Camera-type eye (tissue), 1 donor: Measurements from ENCODE around the gene GTSF1L. TPM values are rescaled to one million over a fixed set of nuclear protein-coding genes. Genes with fewer than 3 reads are reported as not detected.

Experiments
- total RNA-seq: library from RNA; depleted of rRNA; stranded (reverse); fragments of >200 nt; gene quantifications from one replicate; pipeline ENCODE4 v1.2.3, GENCODE V29; 2014

GTSF1L gene
- total RNA-seq, result not detected

DNA sequence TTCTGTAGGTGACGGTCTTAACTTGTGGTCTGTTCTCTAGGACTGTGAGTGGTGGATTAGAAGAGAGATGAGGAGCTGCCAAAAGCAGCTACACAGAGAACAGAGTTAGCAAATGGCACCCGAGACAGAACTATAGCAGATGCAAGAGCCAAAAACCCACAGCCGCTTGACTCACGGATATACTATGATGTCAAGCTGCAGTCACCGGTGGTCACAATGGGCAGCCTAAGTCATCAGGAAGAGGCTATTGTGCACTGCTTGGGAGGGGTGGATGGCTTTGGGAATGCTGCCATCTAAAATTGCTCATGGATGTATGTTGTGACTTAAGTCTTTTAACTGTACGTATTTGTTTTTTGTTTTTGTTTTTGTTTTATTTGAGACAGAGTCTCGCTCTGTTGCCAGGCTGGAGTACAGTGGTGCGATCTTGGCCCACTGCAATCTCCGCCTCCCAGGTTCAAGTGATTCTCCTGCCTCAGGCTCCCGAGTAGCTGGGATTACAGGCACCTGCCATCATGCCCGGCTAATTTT lies at the start of gene GTSF1L:
GTSF1L (minus strand) TSS at position 192 of the 528 bp plus-strand sequence. CDS start 308 bp downstream, outside the sequence.

Other genes starting within 250 kb of the GTSF1L start
- 34.6 TPM for gene L3MBTL1, start 219.3 kb downstream of the GTSF1L start, total RNA-seq
- gene SGK2, start 168.0 kb downstream of the GTSF1L start, total RNA-seq, result 3.0 TPM
- 38.3 TPM for gene IFT52, start 136.1 kb downstream of the GTSF1L start, total RNA-seq
- 4.8 TPM for gene MYBL2, start 59.9 kb downstream of the GTSF1L start, total RNA-seq
- 3.3 TPM for gene TOX2, start 187.8 kb upstream of the GTSF1L start, total RNA-seq